HG03571 (cell line): Measurements from ENCODE around the gene TMCC2.
"Not testable (repeated sequence)": the region's sequence is repeated elsewhere in the genome, so short reads cannot be mapped to it uniquely, and the experiment has no call there.

ENCODE experiments used
- ATAC-seq: cut with Tn5 transposase; IDR thresholded peaks from one replicate; pipeline ENCODE4 v1.9.1; 2021; ENCODE audit not compliant: unreplicated experiment

TMCC2 gene, protein sequence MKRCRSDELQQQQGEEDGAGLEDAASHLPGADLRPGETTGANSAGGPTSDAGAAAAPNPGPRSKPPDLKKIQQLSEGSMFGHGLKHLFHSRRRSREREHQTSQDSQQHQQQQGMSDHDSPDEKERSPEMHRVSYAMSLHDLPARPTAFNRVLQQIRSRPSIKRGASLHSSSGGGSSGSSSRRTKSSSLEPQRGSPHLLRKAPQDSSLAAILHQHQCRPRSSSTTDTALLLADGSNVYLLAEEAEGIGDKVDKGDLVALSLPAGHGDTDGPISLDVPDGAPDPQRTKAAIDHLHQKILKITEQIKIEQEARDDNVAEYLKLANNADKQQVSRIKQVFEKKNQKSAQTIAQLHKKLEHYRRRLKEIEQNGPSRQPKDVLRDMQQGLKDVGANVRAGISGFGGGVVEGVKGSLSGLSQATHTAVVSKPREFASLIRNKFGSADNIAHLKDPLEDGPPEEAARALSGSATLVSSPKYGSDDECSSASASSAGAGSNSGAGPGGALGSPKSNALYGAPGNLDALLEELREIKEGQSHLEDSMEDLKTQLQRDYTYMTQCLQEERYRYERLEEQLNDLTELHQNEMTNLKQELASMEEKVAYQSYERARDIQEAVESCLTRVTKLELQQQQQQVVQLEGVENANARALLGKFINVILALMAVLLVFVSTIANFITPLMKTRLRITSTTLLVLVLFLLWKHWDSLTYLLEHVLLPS

DNA sequence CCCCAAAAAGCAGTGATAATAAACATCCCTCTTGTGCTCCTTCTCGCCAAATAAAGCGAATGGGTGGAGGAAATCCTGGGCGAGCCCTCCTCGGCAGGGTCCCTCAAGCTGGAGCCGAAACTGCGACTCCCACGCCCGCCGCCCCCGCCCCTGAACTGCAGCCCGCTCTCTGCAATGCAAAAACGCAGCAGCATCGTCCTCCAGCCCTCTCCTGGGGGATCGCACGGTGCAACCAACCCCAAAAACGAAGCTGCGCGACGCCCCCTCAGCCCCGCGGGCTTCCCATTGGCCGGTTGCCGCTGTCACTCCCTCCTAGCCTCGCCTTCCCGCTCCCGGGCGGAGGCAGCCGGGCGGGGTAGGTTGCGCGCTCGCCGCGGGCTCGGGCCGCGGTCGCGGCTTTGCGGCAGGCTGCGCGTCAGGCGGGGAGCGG lies at the start of gene TMCC2:
TSS of gene TMCC2 (plus strand) at position 363 of the 430 bp plus-strand sequence. CDS start 619 bp downstream, outside the sequence.
- ATAC-seq, result peak; percentile 72

GRCh38 chr1:205179842-205180241 lies 47.9 kb upstream of the TMCC2 start:
- no peak for ATAC-seq

DNA sequence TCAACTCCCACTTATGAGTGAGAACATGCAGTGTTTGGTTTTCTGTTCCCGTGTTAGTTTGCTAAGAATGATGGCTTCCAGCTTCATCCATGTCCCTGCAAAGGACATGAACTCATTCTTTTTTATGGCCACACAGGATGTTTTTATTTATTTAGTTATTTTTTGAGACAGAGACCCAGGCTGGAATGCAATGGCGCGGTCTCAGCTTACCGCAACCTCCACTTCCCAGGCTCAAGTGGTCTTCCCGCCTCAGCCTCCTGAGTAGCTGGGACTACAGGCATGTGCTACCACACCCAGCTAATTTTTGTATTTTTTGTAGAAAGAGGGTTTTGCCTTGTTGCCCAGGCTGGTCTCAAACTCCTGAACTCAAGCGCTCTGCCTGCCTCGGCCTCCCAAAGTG lies 47.4 kb upstream of the TMCC2 start:
- ATAC-seq, result not testable (repeated sequence)

- ATAC-seq, result no peak
These were observed 44.8 kb upstream of the TMCC2 start for GRCh38 chr1:205182930-205183329.

GRCh38 chr1:205183676-205184335 lies 43.9 kb upstream of the TMCC2 start:
- no peak for ATAC-seq

DNA sequence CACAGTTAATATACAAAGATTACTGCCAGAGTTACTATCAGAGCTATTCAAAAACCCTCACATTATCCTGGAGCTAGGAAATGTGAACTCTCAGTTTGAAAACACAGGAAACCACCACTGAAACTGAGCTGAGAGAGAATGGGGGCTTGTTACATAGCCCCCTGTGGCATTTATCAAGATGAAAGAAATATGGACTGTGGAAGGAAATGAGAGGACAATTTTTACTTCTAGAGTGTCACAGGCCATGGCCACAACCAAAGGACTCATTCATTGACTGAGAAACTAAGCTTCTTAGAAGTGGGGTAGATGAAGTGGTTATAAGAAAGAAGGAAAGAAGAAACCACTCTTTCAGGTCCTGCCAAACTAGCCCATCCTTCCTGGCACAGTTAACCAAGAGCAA lies 41.6 kb upstream of the TMCC2 start:
- no peak for ATAC-seq

GRCh38 chr1:205187420-205187819 lies 40.3 kb upstream of the TMCC2 start:
- no peak for ATAC-seq

- ATAC-seq, result no peak
These were observed 39.6 kb upstream of the TMCC2 start for GRCh38 chr1:205188098-205188497.

DNA sequence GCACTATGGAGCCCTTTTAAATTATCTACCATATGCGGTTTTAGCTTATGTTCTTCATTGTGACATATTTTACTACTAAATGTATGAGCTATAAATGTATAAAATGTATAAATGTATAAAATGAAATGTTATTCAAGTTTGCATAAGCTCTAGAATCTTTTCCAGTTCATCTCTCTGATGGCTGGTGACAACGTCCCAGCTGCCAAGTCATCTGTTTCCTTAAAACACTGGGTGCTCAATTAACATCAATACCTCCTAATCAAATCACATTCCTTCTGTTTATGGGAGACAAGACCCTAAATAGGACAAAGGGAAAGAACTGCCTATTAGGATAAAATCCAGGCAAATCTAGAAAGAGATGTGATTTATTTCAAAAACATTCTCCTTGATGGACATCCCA lies 39.1 kb upstream of the TMCC2 start:
- ATAC-seq, result no peak

DNA sequence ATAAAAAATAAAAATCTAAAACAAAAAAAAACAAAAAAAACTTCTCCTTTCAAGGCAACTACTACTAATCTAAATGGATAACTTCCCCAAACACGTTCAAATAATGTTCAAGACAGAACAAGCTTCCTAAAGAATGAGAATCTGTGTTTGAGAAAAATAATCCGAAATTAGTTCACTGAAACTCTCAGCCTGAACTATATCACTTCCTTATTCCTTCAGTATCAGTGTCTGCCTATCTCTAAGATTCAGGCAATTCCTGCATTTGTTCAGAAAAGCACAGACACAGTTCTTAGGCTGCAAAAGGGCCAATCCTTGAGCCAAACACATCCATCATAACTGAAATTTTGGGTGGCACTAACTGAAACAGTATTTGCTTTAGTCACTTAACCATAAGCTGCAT lies 38.6 kb upstream of the TMCC2 start:
- ATAC-seq, result no peak

GRCh38 chr1:205190845-205191577 lies 36.7 kb upstream of the TMCC2 start:
- no peak for ATAC-seq

DNA sequence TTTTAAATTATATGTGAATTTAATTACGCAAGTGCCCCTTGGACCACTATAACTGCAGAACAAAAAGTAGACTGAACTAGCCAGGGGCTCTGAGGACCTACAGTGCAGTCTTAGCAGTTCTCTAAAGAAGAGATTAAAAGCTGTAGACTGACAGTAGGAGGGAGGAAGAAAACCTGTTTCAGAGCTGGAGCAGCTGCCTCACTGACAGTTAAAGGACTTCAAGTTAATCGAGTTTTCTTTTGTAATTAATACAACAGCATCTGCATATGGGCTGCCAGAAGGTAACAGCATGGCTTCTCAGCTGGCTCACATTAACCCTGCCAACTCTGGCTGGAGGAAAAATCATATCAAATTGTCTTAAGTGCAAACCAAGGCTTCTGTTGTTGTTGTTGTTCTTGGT lies 36.1 kb upstream of the TMCC2 start:
- ATAC-seq, result no peak

DNA sequence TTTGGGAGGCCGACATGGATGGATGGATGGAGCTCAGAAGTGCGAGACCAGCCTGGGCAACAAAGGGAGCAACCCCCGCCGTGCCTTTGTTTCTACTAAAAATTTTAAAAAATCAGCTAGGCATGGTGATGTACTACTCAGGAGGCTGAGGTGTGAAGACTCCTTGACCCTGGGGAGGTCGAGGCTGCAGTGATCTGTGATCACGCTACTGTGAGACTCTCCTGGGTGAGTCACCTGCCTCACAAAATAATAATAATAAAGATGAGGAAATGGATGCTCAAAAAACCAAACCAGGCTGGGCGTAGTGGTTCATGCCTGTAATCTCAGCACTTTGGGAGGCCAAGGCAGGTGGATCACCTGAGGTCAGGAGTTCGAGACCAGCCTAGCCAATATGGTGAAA lies 35.5 kb upstream of the TMCC2 start:
- no peak for ATAC-seq

DNA sequence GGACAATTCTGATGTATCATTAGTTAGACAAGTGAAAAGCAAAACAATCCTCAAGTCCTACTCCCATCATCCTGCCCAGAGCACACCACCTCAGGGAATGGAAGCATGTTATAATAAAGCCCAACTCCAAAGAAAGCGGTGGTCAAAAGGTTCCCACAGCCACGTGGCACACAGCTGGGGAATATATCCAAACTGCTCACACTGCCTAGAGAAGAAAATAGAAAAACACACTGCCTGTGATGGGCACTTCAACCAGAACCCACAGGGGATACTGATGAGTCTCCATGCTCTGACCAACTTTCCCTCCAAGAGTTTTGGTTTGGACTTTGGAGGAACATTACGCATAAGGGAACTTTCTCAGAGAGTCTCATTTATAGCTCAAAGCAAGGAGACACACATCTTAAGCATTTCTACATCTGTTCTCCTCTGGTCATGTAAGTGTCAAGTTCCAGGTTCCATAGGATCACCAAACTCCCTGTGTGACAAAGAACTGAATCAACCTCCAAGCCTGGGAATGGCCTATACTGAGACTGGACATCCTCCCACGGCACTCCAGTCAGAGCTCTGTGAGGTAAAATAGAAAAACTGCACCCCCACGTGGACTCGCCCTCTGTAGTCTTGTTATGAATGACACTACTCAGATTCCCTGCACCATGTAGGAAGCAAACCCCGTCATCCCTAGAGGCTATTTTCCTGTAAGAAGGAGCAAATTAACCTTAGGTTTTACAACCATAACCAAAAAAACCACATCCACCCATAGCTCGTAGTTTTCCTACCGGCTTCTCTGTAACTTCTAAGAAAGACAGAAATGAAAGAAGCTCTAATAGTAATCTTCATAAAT lies 28.4 kb upstream of the TMCC2 start:
- no peak for ATAC-seq

- no peak for ATAC-seq
These were observed 27.8 kb upstream of the TMCC2 start for GRCh38 chr1:205199931-205200299.

GRCh38 chr1:205204552-205204951 lies 23.2 kb upstream of the TMCC2 start:
- ATAC-seq, result no peak

DNA sequence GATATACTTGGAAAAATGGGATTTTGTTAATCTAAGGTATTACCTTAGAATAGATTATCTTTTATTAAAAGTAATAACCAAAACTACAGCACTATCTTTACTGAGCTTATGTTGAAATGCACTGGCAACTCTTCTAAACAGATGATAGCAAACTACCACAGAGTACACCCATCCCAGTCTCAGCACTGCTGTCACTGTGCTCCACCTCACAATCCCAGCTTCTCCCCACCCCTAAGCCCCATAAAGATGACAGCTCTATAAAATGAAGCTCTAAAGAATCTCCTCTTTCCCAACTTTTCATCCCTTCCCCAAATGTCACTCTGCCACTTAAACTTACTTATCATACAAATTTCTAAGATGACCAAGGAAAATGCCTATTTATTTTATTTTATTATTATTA lies 22.7 kb upstream of the TMCC2 start:
- no peak for ATAC-seq

DNA sequence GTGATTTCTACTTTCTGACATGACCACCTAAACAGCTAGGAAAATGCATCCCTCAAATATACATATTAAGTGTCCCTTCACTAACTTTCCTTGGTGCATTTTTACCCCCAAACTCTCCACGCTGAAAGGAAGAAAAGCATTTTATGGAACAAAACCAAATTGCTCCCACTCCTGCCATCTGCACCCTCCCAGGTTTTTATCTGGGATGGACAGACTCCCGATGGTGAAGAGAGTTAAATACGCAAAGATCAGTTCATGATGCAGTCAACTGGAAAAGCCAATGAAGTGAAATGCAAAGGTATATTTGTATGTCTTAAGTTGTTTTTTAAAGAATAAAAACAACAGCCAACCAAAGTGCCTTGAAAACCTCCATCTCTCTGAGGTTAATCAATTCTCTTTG lies 18.9 kb upstream of the TMCC2 start:
- ATAC-seq, result no peak

- ATAC-seq, result no peak
These were observed 17.0 kb upstream of the TMCC2 start for GRCh38 chr1:205210756-205211168.

GRCh38 chr1:205211169-205211838 lies 16.4 kb upstream of the TMCC2 start, which contains the start of gene DSTYK:
Gene DSTYK, minus strand, starts transcription at chr1:205211702. Its CDS starts 167 bp downstream, at chr1:205211535.
- peak; percentile 86 for ATAC-seq
